ENCODE measurements around the gene TSHZ3. TPM values are rescaled to one million over a fixed set of nuclear protein-coding genes. Genes with fewer than 3 reads are reported as not detected.

Gene TSHZ3
- total RNA-seq, 1 donor from 2014 or later: 3.0 TPM

DNA sequence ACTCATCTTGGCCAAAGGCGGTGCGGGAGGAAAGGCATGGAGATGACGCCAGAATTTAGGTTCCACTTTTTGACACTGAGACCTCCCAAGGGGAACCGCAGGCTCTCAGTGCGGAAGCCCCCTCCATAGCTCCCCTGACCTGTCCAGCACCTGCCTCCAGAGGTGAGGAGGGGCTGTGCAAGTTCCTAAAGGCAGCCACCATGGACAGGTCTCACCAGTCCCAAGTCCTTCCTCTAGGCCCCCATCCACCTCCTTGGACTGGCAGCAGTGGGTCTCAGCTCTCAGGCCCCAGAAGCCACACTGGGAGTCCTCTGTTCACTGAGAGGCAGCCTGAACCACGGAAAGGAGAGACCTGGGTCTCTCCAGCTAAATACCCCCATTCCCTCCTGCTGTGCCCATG is 31.6 kb upstream of the TSHZ3 start:
- Mint-ChIP-seq H3K27ac (ENCODE audit: unreplicated experiment) (no peak overlapping the region), H3K4me1 (no peaks in the 10 kb centered on the region), H3K4me3 (no peak overlapping the region), H3K36me3 (ENCODE audit: low read depth) (no peaks in the 10 kb centered on the region), H3K27me3 (ENCODE audit: low read depth) (peaks cover 66% of the 10 kb centered on the region), H3K9me3 (no peaks in the 10 kb centered on the region)
- no peak for DNase-seq (ENCODE audit: low read depth, low spot score)
- no peak for TF ChIP-seq CTCF (conservative IDR thresholded peaks at IDR 0.05)

DNA sequence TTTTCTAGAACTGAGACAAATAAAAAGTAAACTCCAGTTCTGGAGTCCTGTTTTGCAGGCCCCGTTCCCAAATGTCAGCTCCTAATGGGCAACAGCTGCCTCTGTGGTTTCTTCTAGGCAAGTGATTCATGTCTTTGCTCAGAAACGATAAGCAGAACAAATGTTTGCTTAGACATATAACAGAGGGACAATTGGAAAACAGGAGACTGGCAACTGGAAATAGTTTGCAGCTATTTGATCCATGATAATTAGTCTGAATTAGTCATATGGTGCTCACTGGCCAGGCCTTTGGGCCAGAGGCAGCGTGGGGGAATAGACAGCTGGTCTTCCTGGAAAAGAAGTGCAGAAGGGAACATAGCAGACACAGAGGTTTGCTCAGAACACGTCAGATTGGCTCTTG is 29.2 kb upstream of the TSHZ3 start:
- Mint-ChIP-seq H3K9me3 (peaks cover 2% of the 10 kb centered on the region), H3K27ac (ENCODE audit: unreplicated experiment) (no peak overlapping the region), H3K36me3 (ENCODE audit: low read depth) (peaks cover 3% of the 10 kb centered on the region), H3K27me3 (ENCODE audit: low read depth) (peaks cover 52% of the 10 kb centered on the region), H3K4me3 (no peak overlapping the region), H3K4me1 (no peaks in the 10 kb centered on the region)
- TF ChIP-seq CTCF (conservative IDR thresholded peaks at IDR 0.05): no peak
- DNase-seq (ENCODE audit: low read depth, low spot score): no peak

DNA sequence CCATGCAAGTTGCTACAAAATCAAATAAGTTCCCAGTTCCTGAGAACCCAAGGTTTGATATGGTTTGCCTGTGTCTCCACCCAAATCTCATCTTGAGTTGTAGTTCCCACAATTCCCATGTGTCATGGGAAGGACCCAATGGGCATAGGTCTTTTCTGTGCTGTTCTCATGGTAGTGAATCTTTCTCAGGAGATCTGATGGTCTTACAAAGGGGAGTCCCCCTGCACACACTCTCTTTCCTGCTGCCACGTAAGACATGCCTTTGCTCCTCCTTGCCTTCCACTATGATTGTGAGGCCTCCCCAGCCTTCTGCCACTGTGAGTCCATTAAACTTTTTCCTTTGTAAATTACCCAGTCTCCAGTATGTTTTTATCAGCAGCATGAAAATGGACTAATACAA is 28.5 kb upstream of the TSHZ3 start:
- peaks cover 2% of the 10 kb centered on the region for H3K9me3 Mint-ChIP-seq

GRCh38 chr19:31372246-31372781 is 23.1 kb upstream of the TSHZ3 start:
- H3K36me3 Mint-ChIP-seq (ENCODE audit: low read depth): peaks cover 3% of the 10 kb centered on the region
- peaks cover 34% of the 10 kb centered on the region for H3K27me3 Mint-ChIP-seq (ENCODE audit: low read depth)
- H3K4me1 Mint-ChIP-seq: no peaks in the 10 kb centered on the region
- no peak overlapping the region for H3K27ac Mint-ChIP-seq (ENCODE audit: unreplicated experiment)
- peaks cover 2% of the 10 kb centered on the region for H3K9me3 Mint-ChIP-seq
- TF ChIP-seq CTCF (conservative IDR thresholded peaks at IDR 0.05): no peak
- H3K4me3 Mint-ChIP-seq: no peak overlapping the region
- no peak for DNase-seq (ENCODE audit: low read depth, low spot score)

More for the DNA sequence above, 28.5 kb upstream of the TSHZ3 start:
- no peak overlapping the region for H3K4me3 Mint-ChIP-seq
- TF ChIP-seq CTCF (conservative IDR thresholded peaks at IDR 0.05): no peak
- H3K36me3 Mint-ChIP-seq (ENCODE audit: low read depth): peaks cover 3% of the 10 kb centered on the region
- DNase-seq (ENCODE audit: low read depth, low spot score): no peak
- no peaks in the 10 kb centered on the region for H3K4me1 Mint-ChIP-seq
- no peak overlapping the region for H3K27ac Mint-ChIP-seq (ENCODE audit: unreplicated experiment)
- peaks cover 50% of the 10 kb centered on the region for H3K27me3 Mint-ChIP-seq (ENCODE audit: low read depth)

GRCh38 chr19:31370216-31370615 is 21.0 kb upstream of the TSHZ3 start:
- peaks cover 3% of the 10 kb centered on the region for H3K36me3 Mint-ChIP-seq (ENCODE audit: low read depth)
- H3K9me3 Mint-ChIP-seq: peaks cover 2% of the 10 kb centered on the region
- no peak overlapping the region for H3K27ac Mint-ChIP-seq (ENCODE audit: unreplicated experiment)
- no peaks in the 10 kb centered on the region for H3K4me1 Mint-ChIP-seq
- no peak overlapping the region for H3K4me3 Mint-ChIP-seq
- no peak for TF ChIP-seq CTCF (conservative IDR thresholded peaks at IDR 0.05)
- peaks cover 51% of the 10 kb centered on the region for H3K27me3 Mint-ChIP-seq (ENCODE audit: low read depth)
- no peak for DNase-seq (ENCODE audit: low read depth, low spot score)
